Erythroblast (primary cell): ENCODE data around the gene FAM118A.
"Not testable (repeated sequence)": the region's sequence is repeated elsewhere in the genome, so short reads cannot be mapped to it uniquely, and the experiment has no call there.

Source experiments
- DNase-seq, 2 experiments: peaks; one replicate each; lab custom pipeline; 2025; lab: John Stamatoyannopoulos, UW
- GATA1 ChIP-seq: IDR thresholded peaks from 2 replicates; pipeline ENCODE4 v1.6.1; 2011; ENCODE audit warnings: low read depth, mild to moderate bottlenecking, control low read depth, low read length, moderate library complexity
- POLR2A ChIP-seq: IDR thresholded peaks from 2 replicates; pipeline ENCODE4 v1.6.1; 2011; ENCODE audit warnings: mild to moderate bottlenecking, low read length

Gene FAM118A

GRCh38 chr22:45336971-45337431, 27.3 kb downstream of the FAM118A start:
- DNase-seq, result no peak
- TF ChIP-seq GATA1 (no peak), POLR2A (no peak)

GRCh38 chr22:45337536-45337935, 27.8 kb downstream of the FAM118A start:
- TF ChIP-seq GATA1 (no peak), POLR2A (no peak)
- DNase-seq, result no peak

DNA sequence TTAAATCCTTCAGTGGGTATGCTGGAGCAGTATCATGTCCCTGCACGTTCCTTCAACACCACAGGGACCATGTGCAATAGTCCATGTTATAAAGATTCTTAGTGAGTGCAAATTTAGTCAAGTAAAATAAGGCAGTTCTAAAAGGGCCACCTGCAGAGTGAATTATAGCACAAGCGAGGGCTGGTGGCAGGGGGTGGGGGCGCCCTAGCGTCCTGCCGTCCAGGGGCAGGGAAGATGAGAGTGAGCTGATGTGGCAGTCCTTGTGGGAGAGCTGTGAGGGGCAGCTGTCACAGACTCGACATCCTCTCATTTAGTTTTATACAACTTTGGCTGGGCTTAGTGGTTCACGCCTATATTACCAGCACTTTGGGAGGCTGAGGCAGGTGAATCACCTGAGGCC, 29.1 kb downstream of the FAM118A start:
- no peak for DNase-seq
- TF ChIP-seq POLR2A (no peak), GATA1 (no peak)

- TF ChIP-seq POLR2A, result no peak
- no peak for TF ChIP-seq GATA1
- DNase-seq, result no peak
Observed at GRCh38 chr22:45340323-45340722, 30.6 kb downstream of the FAM118A start.

DNA sequence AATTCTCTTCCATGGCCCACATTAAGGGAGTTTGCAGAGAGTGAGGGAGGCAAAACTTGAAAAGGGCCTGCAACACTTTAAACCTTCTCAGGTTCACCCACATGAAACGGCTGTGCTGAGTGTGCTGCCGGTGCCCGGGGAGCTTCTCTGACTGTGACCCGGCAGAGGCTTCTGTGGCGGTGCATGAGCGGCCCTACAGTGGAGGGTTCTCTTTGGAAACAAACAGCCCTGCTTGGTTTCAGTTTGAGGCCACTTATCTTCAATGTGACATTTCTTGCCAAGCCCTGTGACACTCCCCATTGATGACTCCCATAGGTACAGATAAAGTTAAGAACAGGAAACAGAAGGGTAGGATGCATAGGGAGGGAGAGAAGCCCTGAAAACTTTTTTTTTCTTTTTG, 31.8 kb downstream of the FAM118A start:
- peak; percentile 86 to 88 for DNase-seq
- TF ChIP-seq GATA1 (no peak), POLR2A (peak; percentile 38)

GRCh38 chr22:45343143-45343542, 33.4 kb downstream of the FAM118A start:
- no peak for TF ChIP-seq GATA1
- TF ChIP-seq POLR2A, result no peak
- no peak for DNase-seq

DNA sequence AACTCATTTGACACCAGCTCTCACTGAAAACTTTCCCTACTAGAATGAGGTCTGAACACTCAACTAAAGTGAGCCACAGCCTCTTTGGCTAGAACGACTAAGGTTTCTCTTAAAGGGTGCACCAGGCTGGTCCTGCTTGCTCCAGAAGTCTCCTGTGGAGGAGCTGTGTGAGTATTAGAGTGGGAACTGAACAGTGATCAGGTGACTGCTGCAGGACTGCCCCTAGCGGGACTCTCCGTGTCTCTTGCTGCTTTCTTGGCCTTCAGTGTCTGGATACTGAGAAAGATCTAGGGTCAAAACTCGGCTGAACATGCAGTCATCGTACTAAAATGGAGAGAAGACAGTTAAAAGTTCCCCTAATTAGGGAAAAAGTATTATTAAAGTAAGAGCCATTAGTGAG, 34.6 kb downstream of the FAM118A start:
- TF ChIP-seq POLR2A, result no peak
- TF ChIP-seq GATA1, result no peak
- DNase-seq, result peak; percentile 26 to 30

GRCh38 chr22:45349916-45350315, 40.2 kb downstream of the FAM118A start:
- TF ChIP-seq POLR2A, result no peak
- no peak for TF ChIP-seq GATA1
- DNase-seq, result no peak

GRCh38 chr22:45351956-45352355, 42.2 kb downstream of the FAM118A start:
- TF ChIP-seq GATA1 (no peak), POLR2A (no peak)
- DNase-seq, result no peak

DNA sequence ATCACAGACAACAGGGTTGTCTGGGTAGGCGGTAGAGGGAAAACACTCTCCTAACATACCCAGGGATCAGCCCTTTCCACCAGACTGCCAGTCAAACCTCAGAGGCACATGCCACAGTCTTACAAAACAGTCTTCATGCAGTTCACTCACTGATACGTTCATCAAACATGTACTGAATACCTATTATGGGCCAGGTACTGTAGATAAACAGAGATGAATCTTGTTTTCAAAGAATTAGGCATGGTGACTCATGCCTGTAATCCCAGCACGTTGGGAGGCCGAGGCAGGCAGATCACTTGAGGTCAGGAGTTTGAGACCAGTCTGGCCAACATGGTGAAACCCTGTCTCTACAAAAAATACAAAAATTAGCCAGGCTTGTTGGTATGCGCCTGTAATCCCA, 43.0 kb downstream of the FAM118A start:
- DNase-seq, result not testable (repeated sequence)

DNA sequence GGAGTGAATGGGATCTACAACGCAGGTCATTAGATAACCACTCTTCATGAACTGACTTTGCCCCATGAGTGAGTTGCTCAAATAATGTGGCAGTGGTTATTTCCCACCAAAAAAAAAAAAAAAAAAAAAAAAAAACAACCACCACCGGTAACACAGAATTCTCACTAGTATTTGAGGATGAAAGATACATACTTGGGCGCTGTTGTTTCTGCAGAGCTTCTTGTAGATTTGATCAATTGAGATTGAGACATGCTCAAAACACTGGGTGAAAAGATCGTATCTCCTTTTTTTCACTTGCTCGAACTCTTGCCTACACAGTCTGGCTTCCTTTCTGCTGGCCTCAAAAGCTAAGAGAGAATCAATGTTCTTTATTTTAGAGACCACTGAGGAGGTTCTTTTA, 44.1 kb downstream of the FAM118A start:
- no peak for DNase-seq
- TF ChIP-seq POLR2A, result no peak
- no peak for TF ChIP-seq GATA1

DNA sequence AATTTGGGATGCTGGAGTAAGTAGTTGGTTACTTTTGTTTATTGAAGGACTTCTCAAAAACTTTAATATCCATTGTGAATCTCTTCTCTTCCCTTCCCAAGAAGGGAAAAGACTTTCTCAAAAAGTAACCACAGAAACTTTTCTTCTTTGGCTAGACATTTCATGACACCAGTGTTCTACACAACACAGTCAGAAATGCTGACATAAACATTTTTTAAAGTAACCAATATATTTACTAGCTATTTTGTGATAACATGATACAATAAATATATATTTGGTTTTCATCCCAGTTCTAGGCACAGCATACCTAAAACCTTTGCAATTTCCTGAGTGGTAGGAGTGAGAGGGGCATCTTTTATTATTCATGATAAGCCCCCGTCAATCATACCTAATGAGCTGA, 47.8 kb downstream of the FAM118A start:
- DNase-seq, result no peak
- TF ChIP-seq POLR2A, result no peak
- no peak for TF ChIP-seq GATA1

- TF ChIP-seq GATA1 (no peak), POLR2A (no peak)
- no peak for DNase-seq
Observed at GRCh38 chr22:45358127-45358526, 48.4 kb downstream of the FAM118A start.

DNA sequence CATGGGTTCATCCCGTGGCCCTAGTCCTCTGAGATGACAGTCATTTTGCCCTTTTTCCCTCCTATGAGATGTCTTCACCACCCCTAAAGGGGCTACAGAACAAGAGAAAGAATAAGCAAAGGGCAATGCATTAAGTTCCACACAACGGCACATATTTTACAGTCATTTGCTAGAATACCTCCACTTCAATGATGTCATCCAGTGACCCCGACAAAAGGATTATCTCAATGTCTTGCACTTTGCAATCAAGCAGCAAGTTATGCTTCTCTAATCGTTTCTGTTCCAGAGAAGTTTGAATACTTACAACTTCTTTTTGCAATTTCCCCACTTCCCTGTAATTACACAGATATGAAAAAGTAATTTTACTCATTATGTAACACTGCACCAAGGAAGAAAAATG, 49.9 kb downstream of the FAM118A start:
- no peak for DNase-seq
- no peak for TF ChIP-seq GATA1
- no peak for TF ChIP-seq POLR2A

- TF ChIP-seq POLR2A (no peak), GATA1 (no peak)
- DNase-seq, result no peak
Observed at GRCh38 chr22:45366713-45367112, 57.0 kb downstream of the FAM118A start.

GRCh38 chr22:45373592-45373991, 63.9 kb downstream of the FAM118A start:
- not testable (repeated sequence) for DNase-seq
